HepG2 (cell line): ENCODE results near the gene SOX13. TPM values are rescaled to one million over a fixed set of nuclear protein-coding genes. Genes with fewer than 3 reads are reported as not detected.
"Not testable (repeated sequence)": the region's sequence is repeated elsewhere in the genome, so short reads cannot be mapped to it uniquely, and the experiment has no call there.

ENCODE experiments used
- ATAC-seq: fragments of 200-7000 bp; cut with Tn5 transposase; 3 replicates; pipeline ENCODE4 v1.9.1; 2020; ENCODE audit warnings: mild to moderate bottlenecking, moderate library complexity
- BruUV-seq: library from RNA; stranded (reverse); fragments of 400-500 nt; replicated peaks from 2 replicates; lab custom pipeline; 2021; lab: Mats Ljungman, UMichigan
- CTCF ChIA-PET: fragments of 300-600 bp; formaldehyde crosslinking; extraction: SDS; loops from one replicate; lab custom pipeline; 2021; ENCODE audit warnings: low total read pairs, inconsistent platforms, low intra/inter-chr PET ratio; lab: Yijun Ruan, JAX
- POLR2A ChIA-PET: fragments of 350-600 bp; sonication (Branson Sonifier 250); formaldehyde crosslinking; loops from one replicate; lab custom pipeline; 2020; ENCODE audit warnings: antibody characterized with exemption, inconsistent platforms; lab: Yijun Ruan, JAX
- DNase-seq: peaks from one replicate; pipeline ENCODE4 v3.0.0-alpha.2; 2015; ENCODE audit warnings: low spot score
- FAIRE-seq: peaks from 3 replicates; lab custom pipeline; 2011; peaks lifted over from hg19 to GRCh38; lab: Jason Lieb, UNC
- H2AFZ ChIP-seq: one replicate; pipeline ENCODE4 v1.6.1; 2011; ENCODE audit warnings: low read length, inconsistent platforms
- H3K27ac ChIP-seq: fragments of 300-600 bp; 3 replicates; pipeline ENCODE4 v1.8.0; 2011; ENCODE audit warnings: mixed run types, mild to moderate bottlenecking, mixed read lengths, low read length, inconsistent platforms; ENCODE audit not compliant: insufficient read depth; ENCODE audit errors: extremely low read length
- H3K27me3 ChIP-seq, 2 experiments: fragments of 200-600 bp in 1 of 2; 2 replicates in 1 of 2; 3 replicates in 1 of 2; pipeline versions ENCODE4 v1.6.0 to v1.8.0; 2011; ENCODE audit warnings: low read length in 2 of 2, mild to moderate bottlenecking in 2 of 2, moderate library complexity in 2 of 2, inconsistent platforms in 1 of 2; ENCODE audit not compliant: insufficient read depth in 2 of 2, control insufficient read depth in 1 of 2
- H3K36me3 ChIP-seq, 2 experiments: fragments of 200-600 bp in 1 of 2; replicated peaks in 1 of 2; 2 replicates in 1 of 2; 3 replicates in 1 of 2; pipeline versions ENCODE4 v1.5.1 to v1.8.0; 2011; ENCODE audit warnings: low read length in 2 of 2, inconsistent platforms in 1 of 2; ENCODE audit not compliant: insufficient read depth in 2 of 2, control insufficient read depth in 1 of 2
- H3K4me1 ChIP-seq: 2 replicates; pipeline ENCODE4 v1.5.1; 2012; ENCODE audit warnings: low read length, inconsistent platforms; ENCODE audit not compliant: insufficient read depth
- H3K4me2 ChIP-seq: 2 replicates; pipeline ENCODE4 v1.6.0; 2011; ENCODE audit warnings: low read depth, low read length, inconsistent platforms
- H3K4me3 ChIP-seq, 3 experiments: fragments of 200-600 bp in 1 of 3; sonication (generic), shearing (Covaris generic) in 1 of 3; replicated peaks in 1 of 3; 2 replicates each; pipeline ENCODE4 v1.5.1; 2011 to 2016; ENCODE audit warnings: low read length in 3 of 3, inconsistent platforms in 2 of 3, low read depth in 2 of 3, mild to moderate bottlenecking in 2 of 3, control low read depth in 1 of 3, mixed read lengths in 1 of 3; ENCODE audit not compliant: insufficient read depth in 1 of 3
- H3K79me2 ChIP-seq: one replicate; pipeline ENCODE4 v1.6.1; 2011; ENCODE audit warnings: low read length, inconsistent platforms; ENCODE audit not compliant: insufficient read depth
- H3K9ac ChIP-seq: 2 replicates; pipeline ENCODE4 v1.6.0; 2011; ENCODE audit warnings: mild to moderate bottlenecking, low read depth, low read length, inconsistent platforms; ENCODE audit not compliant: insufficient read depth
- H3K9me3 ChIP-seq: 2 replicates; pipeline ENCODE4 v1.5.1; 2012; ENCODE audit warnings: mild to moderate bottlenecking, low read length
- H4K20me1 ChIP-seq: 2 replicates; pipeline ENCODE4 v1.6.0; 2011; ENCODE audit warnings: inconsistent platforms, mild to moderate bottlenecking, low read length, moderate library complexity; ENCODE audit not compliant: insufficient read depth
- BCL6 ChIP-seq: IDR thresholded peaks from 2 replicates; pipeline ENCODE4 v1.6.1; 2016; ENCODE audit warnings: missing genetic modification reagents, missing compliant biosample characterization
- CBX2 ChIP-seq, 2 experiments: fragments of 200-600 bp in 1 of 2; sonication (generic); formaldehyde crosslinking in 1 of 2; IDR thresholded peaks; 2 replicates each; pipeline versions ENCODE4 v1.7.0 to v1.8.1; 2018 to 2022; ENCODE audit warnings: low read depth in 2 of 2, low read length in 1 of 2, mild to moderate bottlenecking in 1 of 2, missing genetic modification reagents in 1 of 2
- CCDC6 ChIP-seq: sonication (generic); formaldehyde crosslinking; IDR thresholded peaks from 2 replicates; pipeline ENCODE4 v1.8.1; 2022; ENCODE audit warnings: mild to moderate bottlenecking, missing genetic modification reagents, moderate library complexity
- HOXD1 ChIP-seq: sonication (generic); formaldehyde crosslinking; IDR thresholded peaks from 2 replicates; pipeline ENCODE4 v1.5.0; 2020; ENCODE audit warnings: missing genetic modification reagents
- NCOA5 ChIP-seq: sonication (generic); formaldehyde crosslinking; IDR thresholded peaks from 2 replicates; pipeline ENCODE4 v1.4.0; 2020; ENCODE audit warnings: missing genetic modification reagents
- ZBTB3 ChIP-seq: sonication (generic); formaldehyde crosslinking; IDR thresholded peaks from 2 replicates; pipeline ENCODE4 v1.4.0; 2020; ENCODE audit warnings: low read depth, mild to moderate bottlenecking, moderate library complexity, missing genetic modification reagents, borderline replicate concordance
- ZNF333 ChIP-seq: sonication (generic); formaldehyde crosslinking; IDR thresholded peaks from 2 replicates; pipeline ENCODE4 v1.4.0; 2020; ENCODE audit warnings: mild to moderate bottlenecking, missing genetic modification reagents, borderline replicate concordance
- ZNF569 ChIP-seq: sonication (generic); formaldehyde crosslinking; IDR thresholded peaks from 2 replicates; pipeline ENCODE4 v1.5.0; 2020; ENCODE audit warnings: mild to moderate bottlenecking, missing genetic modification reagents, moderate library complexity, borderline replicate concordance
- ZNF577 ChIP-seq: sonication (generic); formaldehyde crosslinking; IDR thresholded peaks from 2 replicates; pipeline ENCODE4 v1.4.0; 2020; ENCODE audit warnings: mild to moderate bottlenecking, low read depth, missing genetic modification reagents, borderline replicate concordance
- ZNF747 ChIP-seq: sonication (generic); formaldehyde crosslinking; IDR thresholded peaks from 2 replicates; pipeline ENCODE4 v1.8.1; 2023; ENCODE audit warnings: missing genetic modification reagents, mild to moderate bottlenecking, borderline replicate concordance
- ZSCAN20 ChIP-seq: sonication (generic); formaldehyde crosslinking; IDR thresholded peaks from 2 replicates; pipeline ENCODE4 v1.4.0; 2020; ENCODE audit warnings: missing genetic modification reagents, mild to moderate bottlenecking, borderline replicate concordance
- WGBS: methylation state at CpG from one replicate; pipeline ENCODE4 v1.1.6; 2017; ENCODE audit warnings: low lambda C conversion rate; 5-methylcytosine and 5-hydroxymethylcytosine counted together
- in situ Hi-C: cut with HindIII; loops from 2 replicates; pipeline ENCODE4 v1.10.0; 2017; ENCODE audit warnings: low pct_unique_long_range_greater_than_20kb; ENCODE audit not compliant: extremely low pct_ligation_motif_present
- intact Hi-C: fragments of 100-400 bp; cut with micrococcal nuclease; formaldehyde crosslinking; loops from one replicate; pipeline ENCODE4 v1.10.0; 2022; ENCODE audit not compliant: unreplicated experiment
- polyA plus RNA-seq, 8 experiments: library from polyadenylated mRNA; depleted of rRNA in 3 of 8; stranded (reverse) in 7 of 8; unstranded in 1 of 8; fragments of >200 nt; fragmentation: Illumina TruSeq in 4 of 8; extraction: Trizol in 4 of 8; gene quantifications; 2 replicates each; pipeline versions ENCODE4 v1.2.1 to v1.2.3, GENCODE V29; 2011 to 2016; ENCODE audit warnings: low read depth in 4 of 8, missing spikeins in 1 of 8, mixed read lengths in 1 of 8; ENCODE audit not compliant: insufficient read depth in 1 of 8
- total RNA-seq, 5 experiments: library from RNA; depleted of rRNA; stranded (reverse); fragments of >200 nt; fragmentation: Illumina TruSeq; extraction: Trizol; gene quantifications; 2 replicates each; pipeline ENCODE4 v1.2.3, GENCODE V29; 2016; ENCODE audit warnings: low read depth in 1 of 5
- TF ChIP-seq, protein P1 (sequence below): sonication (generic); formaldehyde crosslinking; IDR thresholded peaks from 2 replicates; pipeline ENCODE4 v1.5.0; 2020; ENCODE audit warnings: missing genetic modification reagents
- TF ChIP-seq, protein P2 (sequence below): sonication (generic); formaldehyde crosslinking; IDR thresholded peaks from 2 replicates; pipeline ENCODE4 v1.5.1; 2020; ENCODE audit warnings: mild to moderate bottlenecking, missing genetic modification reagents, borderline replicate concordance
- TF ChIP-seq, protein P3 (sequence below): IDR thresholded peaks from 2 replicates; pipeline ENCODE4 v1.6.1; 2016; ENCODE audit warnings: low read depth

Gene SOX13
- total and polyA plus RNA-seq, 2 of the 13 experiments (the other 11 are each of a cell fraction or from before 2014, with no cell fraction given), result 13.3 to 15.8 TPM

DNA sequence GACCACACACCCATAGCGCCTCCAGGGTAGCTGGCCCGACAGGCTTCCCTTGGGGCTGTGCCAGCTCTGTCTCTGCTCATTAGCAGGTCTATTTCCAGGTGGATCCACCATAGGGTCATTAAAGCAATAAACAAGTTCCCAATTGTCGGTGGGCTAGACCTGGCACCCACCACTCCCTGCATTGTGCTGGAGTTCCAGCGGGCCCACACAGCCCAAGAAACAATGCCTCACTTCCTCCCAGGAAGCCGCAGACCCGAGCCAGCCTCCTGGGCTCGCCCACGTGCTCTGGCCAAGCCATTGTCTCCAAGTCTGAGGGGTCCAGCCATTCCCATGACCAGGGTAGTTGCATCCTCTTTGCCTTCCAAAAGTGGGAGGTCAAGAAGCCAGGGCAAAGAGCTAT lies 27.5 kb upstream of the SOX13 start (continued):
- TF ChIP-seq CBX2 (IDR thresholded peaks at IDR 0.05; ENCODE audit: low read depth, low read length), result no peak
- no peak for TF ChIP-seq CBX2 (CRISPR knock-in tag; IDR thresholded peaks at IDR 0.05; ENCODE audit: low read depth)
- TF ChIP-seq, protein P1, sequence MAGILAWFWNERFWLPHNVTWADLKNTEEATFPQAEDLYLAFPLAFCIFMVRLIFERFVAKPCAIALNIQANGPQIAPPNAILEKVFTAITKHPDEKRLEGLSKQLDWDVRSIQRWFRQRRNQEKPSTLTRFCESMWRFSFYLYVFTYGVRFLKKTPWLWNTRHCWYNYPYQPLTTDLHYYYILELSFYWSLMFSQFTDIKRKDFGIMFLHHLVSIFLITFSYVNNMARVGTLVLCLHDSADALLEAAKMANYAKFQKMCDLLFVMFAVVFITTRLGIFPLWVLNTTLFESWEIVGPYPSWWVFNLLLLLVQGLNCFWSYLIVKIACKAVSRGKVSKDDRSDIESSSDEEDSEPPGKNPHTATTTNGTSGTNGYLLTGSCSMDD (CRISPR knock-in tag), result no peak
- no peak for TF ChIP-seq HOXD1 (CRISPR knock-in tag)
- TF ChIP-seq ZSCAN20 (CRISPR knock-in tag), result no peak
- TF ChIP-seq, protein P2, sequence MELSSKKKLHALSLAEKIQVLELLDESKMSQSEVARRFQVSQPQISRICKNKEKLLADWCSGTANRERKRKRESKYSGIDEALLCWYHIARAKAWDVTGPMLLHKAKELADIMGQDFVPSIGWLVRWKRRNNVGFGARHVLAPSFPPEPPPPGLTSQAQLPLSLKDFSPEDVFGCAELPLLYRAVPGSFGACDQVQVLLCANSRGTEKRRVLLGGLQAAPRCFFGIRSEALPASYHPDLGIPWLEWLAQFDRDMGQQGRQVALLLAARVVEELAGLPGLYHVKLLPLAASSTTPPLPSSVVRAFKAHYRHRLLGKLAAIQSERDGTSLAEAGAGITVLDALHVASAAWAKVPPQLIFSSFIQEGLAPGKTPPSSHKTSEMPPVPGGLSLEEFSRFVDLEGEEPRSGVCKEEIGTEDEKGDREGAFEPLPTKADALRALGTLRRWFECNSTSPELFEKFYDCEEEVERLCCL (CRISPR knock-in tag), result no peak

- Histone ChIP-seq H3K9ac (no peak overlapping the region), H3K4me2 (no peak overlapping the region), H4K20me1 (no peaks in the 10 kb centered on the region), H3K36me3 (no peaks in the 10 kb centered on the region), H3K79me2 (no peaks in the 10 kb centered on the region), H3K4me3 (no peak overlapping the region), H3K27me3 (peaks cover 0 to 17% of the 10 kb centered on the region in 2 experiments; a peak in 2 of 5 replicates), H3K4me1 (peaks cover 14% of the 10 kb centered on the region), H3K27ac (no peak overlapping the region), H2AFZ (no peak overlapping the region), H3K9me3 (no peaks in the 10 kb centered on the region)
- 70% methylated on average over 5 of the region's 5 CpGs for WGBS
- FAIRE-seq, result no peak
- ChIA-PET CTCF (no interaction called here), POLR2A (no interaction called here)
- intact Hi-C loops, result no loop called here
- ATAC-seq, result no peak
- no TSS peak for BruUV-seq
- DNase-seq, result no peak
- TF ChIP-seq CCDC6 (CRISPR knock-in tag) (no peak), ZNF577 (CRISPR knock-in tag) (no peak), ZBTB3 (no peak), ZNF569 (CRISPR knock-in tag) (no peak), BCL6 (CRISPR knock-in tag) (no peak), NCOA5 (CRISPR knock-in tag) (no peak), ZNF333 (no peak), ZNF747 (CRISPR knock-in tag) (no peak)
- TF ChIP-seq, protein P3, sequence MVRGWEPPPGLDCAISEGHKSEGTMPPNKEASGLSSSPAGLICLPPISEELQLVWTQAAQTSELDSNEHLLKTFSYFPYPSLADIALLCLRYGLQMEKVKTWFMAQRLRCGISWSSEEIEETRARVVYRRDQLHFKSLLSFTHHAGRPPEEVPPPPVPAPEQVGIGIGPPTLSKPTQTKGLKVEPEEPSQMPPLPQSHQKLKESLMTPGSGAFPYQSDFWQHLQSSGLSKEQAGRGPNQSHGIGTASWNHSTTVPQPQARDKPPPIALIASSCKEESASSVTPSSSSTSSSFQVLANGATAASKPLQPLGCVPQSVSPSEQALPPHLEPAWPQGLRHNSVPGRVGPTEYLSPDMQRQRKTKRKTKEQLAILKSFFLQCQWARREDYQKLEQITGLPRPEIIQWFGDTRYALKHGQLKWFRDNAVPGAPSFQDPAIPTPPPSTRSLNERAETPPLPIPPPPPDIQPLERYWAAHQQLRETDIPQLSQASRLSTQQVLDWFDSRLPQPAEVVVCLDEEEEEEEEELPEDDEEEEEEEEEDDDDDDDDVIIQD, result no peak
- in situ Hi-C loops, result no loop called here
Measured at GRCh38 chr1:204046346-204046745, 26.6 kb upstream of the SOX13 start.

DNA sequence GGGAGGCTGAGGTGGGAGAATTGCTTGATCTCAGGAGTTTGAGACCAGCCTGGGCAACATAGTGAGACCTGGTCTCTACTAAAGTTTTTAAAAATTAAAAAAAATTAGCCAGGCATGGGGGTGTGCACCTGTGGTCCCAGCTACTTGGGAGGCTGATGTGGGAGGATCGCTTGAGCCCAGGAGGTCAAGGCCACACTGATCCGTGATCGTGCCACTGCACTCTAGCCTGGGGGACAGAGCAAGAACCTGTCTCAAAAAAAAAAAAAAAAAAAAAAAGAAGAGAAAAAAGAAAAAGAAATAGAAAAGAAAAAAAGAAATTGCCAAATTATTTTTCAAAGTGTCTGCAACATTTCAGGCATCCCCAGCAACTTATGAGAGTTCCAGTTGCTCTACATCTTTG lies 24.1 kb upstream of the SOX13 start:
- peaks cover 15% of the 10 kb centered on the region for H3K4me1 ChIP-seq
- H2AFZ ChIP-seq, ATAC-seq, FAIRE-seq, CTCF ChIA-PET, H3K27me3 ChIP-seq, BruUV-seq, H3K9ac ChIP-seq, H3K4me3 ChIP-seq, H3K9me3 ChIP-seq, intact Hi-C loops, H3K27ac ChIP-seq, in situ Hi-C loops, DNase-seq, H3K79me2 ChIP-seq, H4K20me1 ChIP-seq, H3K4me2 ChIP-seq, POLR2A ChIA-PET, H3K36me3 ChIP-seq: not testable (repeated sequence)
- WGBS, result 24% methylated on average over 3 of the region's 3 CpGs
